GM12801 (cell line): ENCODE results near the gene LGMN.

Experiments used
- TF ChIP-seq, protein P1 (sequence below): IDR thresholded peaks from one replicate; pipeline ENCODE4 v1.5.1; 2011; ENCODE audit warnings: control low read depth; ENCODE audit not compliant: insufficient read length; ENCODE audit errors: extremely low read depth

LGMN gene

DNA sequence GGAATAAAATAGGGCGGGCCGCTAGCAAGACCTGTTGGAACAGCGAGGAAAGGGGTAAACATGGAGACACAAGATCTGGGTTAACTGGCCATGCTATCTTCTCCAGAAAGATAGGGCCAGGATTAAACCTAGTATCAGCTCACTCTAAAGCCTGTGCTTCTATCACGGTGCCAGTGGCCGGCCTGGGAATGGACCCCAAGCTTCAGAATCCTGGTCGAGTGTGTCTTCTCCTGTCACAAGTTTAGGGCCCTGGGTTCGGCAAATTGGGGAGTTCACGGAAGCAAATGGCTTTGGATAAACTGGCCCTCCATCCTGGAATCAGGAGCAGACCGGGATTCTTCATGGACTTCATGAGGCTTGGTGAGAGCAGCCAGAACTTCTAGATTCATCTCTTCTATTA lies 82.2 kb downstream of the LGMN start:
- TF ChIP-seq, protein P1, sequence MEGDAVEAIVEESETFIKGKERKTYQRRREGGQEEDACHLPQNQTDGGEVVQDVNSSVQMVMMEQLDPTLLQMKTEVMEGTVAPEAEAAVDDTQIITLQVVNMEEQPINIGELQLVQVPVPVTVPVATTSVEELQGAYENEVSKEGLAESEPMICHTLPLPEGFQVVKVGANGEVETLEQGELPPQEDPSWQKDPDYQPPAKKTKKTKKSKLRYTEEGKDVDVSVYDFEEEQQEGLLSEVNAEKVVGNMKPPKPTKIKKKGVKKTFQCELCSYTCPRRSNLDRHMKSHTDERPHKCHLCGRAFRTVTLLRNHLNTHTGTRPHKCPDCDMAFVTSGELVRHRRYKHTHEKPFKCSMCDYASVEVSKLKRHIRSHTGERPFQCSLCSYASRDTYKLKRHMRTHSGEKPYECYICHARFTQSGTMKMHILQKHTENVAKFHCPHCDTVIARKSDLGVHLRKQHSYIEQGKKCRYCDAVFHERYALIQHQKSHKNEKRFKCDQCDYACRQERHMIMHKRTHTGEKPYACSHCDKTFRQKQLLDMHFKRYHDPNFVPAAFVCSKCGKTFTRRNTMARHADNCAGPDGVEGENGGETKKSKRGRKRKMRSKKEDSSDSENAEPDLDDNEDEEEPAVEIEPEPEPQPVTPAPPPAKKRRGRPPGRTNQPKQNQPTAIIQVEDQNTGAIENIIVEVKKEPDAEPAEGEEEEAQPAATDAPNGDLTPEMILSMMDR, result no peak

DNA sequence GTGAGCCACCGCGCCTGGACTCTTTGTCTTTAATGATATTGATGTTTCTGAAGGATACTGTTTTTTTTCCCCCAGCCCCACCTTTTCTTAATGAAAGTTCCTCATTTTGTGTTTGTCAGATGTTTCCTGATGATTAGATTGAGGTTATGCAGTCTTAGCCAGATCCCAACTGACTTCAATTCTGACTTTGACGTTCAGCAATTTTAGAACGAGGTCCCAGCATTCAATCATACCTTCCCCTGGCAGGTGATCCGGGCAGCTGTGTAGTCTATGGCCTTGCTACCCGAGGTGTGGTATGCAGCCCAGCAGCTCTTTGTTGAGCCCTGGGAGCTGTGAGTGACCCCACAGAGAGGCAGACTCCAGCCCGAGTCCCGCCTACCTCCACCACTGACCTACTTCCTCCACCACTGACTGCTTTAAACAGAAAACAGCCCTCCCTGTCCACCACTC lies 82.7 kb downstream of the LGMN start:
- TF ChIP-seq, protein P1, result no peak

DNA sequence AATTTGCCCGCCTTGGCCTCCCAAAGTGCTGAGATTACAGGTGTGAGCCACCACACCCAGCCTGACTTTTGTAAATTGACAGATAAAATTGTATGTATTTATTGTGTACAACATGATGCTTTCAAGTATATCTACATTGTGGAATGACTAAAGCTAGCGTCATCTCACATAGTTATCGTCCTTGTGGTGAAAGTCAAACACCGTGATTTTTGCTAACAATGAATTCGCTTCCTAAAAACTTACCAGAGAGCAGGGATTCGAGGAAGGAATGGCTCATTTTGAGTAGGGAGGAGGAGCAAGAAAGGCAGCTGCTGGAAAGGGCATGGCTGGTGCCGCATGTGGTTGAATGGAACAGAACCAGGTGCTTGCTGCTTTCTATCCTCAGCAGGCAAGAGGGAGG lies 85.4 kb downstream of the LGMN start:
- TF ChIP-seq, protein P1, result no peak

DNA sequence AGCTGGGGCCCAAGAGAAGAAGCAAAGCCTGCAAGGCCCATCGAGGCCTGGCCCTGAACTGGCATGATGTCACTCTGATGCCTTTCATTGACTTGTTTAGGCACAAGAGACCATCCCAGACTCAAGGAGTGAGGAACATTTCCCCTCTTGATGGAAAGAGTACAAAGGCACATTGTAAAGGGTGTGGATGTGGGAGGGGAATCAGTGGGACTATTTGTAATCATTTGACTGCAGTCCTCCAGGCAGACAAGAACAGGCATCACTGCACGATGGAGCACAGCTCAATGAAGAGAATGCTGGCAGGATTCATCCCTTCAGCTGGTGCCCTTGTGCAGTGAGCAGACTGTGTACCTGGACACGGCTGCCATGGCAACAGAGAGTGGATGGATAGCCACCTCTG lies 87.9 kb downstream of the LGMN start:
- TF ChIP-seq, protein P1, result no peak

DNA sequence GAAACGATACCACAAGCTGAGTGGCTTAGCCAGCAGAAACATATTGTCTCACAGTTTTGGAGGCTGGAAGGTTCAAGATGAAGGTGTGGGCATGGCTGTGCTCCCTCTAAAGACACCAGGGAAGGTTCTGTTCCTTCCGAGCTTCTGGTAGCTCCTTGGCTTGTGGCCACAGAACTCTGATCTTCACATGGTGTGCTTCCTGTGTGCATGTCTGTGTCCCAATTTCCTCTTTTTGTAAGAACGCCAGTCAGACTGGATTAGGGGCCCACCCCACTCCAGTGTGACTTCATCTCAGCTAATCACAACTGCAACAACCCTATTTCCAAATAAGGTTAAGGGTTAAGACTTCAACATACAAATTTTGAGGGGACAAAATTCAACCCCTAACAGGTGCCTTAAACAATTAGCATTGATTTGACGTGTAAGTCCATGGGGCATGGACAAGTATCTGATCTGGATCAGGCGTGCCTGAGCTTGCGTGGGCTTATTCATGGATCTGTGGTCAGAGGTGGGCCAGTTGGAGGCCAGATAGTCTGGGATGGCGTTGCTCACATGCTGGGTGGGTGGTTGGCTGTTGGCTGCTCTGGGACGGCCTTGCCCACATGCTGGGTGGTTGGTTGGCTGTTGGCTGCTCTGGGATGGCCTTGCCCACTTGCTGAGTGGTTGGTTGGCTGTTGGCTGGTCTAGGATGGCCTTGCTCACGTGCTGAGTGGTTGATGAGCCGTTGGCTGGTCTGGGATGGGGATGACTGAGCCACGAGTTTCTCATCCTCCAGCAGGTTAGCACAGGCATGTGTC lies 88.5 kb downstream of the LGMN start:
- TF ChIP-seq, protein P1, result no peak

DNA sequence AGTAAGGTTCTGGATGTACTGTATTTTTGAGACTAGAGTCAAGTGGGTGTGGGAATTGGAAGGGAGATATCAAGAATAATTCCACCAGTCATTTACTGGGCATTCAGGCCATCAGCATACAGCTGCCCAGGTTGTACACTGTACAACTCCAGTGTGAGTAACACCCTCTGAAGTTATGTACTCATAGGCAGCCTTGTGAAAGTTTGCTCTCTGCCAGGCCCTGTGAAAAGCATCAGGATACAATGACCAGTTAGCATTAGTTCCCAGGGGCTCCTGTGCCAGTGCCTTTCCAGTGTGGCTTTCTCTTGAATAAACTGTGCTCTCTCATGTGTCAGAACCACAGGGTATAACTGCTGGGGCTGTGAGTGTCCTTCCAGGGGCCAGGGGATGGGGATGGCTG lies 89.7 kb downstream of the LGMN start:
- TF ChIP-seq, protein P1, result no peak

DNA sequence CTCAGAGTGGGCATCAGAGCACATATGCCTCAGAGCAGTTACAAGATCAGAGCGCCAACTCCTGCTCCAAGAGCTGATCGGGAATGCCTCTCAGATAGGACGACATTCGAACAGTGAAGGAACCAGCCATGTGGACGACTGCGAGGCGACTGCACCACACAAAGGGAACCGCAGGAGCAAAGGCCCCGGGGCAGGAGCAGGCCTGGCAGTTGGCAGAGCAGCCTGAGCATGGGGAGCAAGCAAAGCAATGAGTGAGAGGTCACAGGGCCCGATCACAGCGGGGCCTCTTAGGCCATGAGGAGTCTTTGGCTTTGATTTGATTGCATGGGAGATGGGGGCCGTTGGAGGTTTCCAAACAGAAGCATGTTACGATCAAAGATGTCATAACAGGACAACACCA lies 90.3 kb downstream of the LGMN start:
- TF ChIP-seq, protein P1, result no peak
